Measurements from ENCODE around the gene IL36RN.

IL36RN gene

GRCh38 chr2:113046465-113046864, 12.5 kb upstream of the IL36RN start:
- in situ Hi-C loops (cut with MboI; ENCODE audit: low sequenced_read_pairs), result no loop called here

GRCh38 chr2:113050921-113051895, 7.8 kb upstream of the IL36RN start:
- in situ Hi-C loops (cut with MboI; ENCODE audit: low sequenced_read_pairs), result no loop called here

GRCh38 chr2:113052396-113052917, 6.5 kb upstream of the IL36RN start, which contains the start of gene IL36B:
Gene IL36B (minus strand): TSS chr2:113052867.
- in situ Hi-C loops (cut with MboI; ENCODE audit: low sequenced_read_pairs), result no loop called here

GRCh38 chr2:113053666-113054065, 5.3 kb upstream of the IL36RN start:
- in situ Hi-C loops (cut with MboI; ENCODE audit: low sequenced_read_pairs), result no loop called here

GRCh38 chr2:113054066-113054465, 4.9 kb upstream of the IL36RN start:
- in situ Hi-C loops (cut with MboI; ENCODE audit: low sequenced_read_pairs), result no loop called here

- in situ Hi-C loops (cut with MboI; ENCODE audit: low sequenced_read_pairs), result no loop called here
Observed at GRCh38 chr2:113056521-113056920, 2.5 kb upstream of the IL36RN start.

GRCh38 chr2:113057117-113057516, 1.9 kb upstream of the IL36RN start:
- in situ Hi-C loops (cut with MboI; ENCODE audit: low sequenced_read_pairs), result no loop called here

- in situ Hi-C loops (cut with MboI; ENCODE audit: low sequenced_read_pairs), result no loop called here
Observed at GRCh38 chr2:113058411-113058994, 495 bp upstream of the IL36RN start.

- in situ Hi-C loops (cut with MboI; ENCODE audit: low sequenced_read_pairs), result no loop called here
Observed at GRCh38 chr2:113060396-113060795, 1.4 kb downstream of the IL36RN start.

GRCh38 chr2:113060796-113061195, 1.8 kb downstream of the IL36RN start:
- in situ Hi-C loops (cut with MboI; ENCODE audit: low sequenced_read_pairs), result no loop called here

- in situ Hi-C loops (cut with MboI; ENCODE audit: low sequenced_read_pairs), result no loop called here
Observed at GRCh38 chr2:113061241-113061640, 2.2 kb downstream of the IL36RN start.

GRCh38 chr2:113061896-113062770, 3.1 kb downstream of the IL36RN start:
- in situ Hi-C loops (cut with MboI; ENCODE audit: low sequenced_read_pairs), result no loop called here

- in situ Hi-C loops (cut with MboI; ENCODE audit: low sequenced_read_pairs), result no loop called here
Observed at GRCh38 chr2:113064281-113064680, 5.3 kb downstream of the IL36RN start.

- in situ Hi-C loops (cut with MboI; ENCODE audit: low sequenced_read_pairs), result no loop called here
Observed at GRCh38 chr2:113064898-113065297, 5.9 kb downstream of the IL36RN start.

GRCh38 chr2:113067681-113068080, 8.7 kb downstream of the IL36RN start, which contains the start of gene IL1F10:
Gene IL1F10 (plus strand): TSS chr2:113067970. CDS start chr2:113072739, 4,769 bp downstream.
- in situ Hi-C loops (cut with MboI; ENCODE audit: low sequenced_read_pairs), result no loop called here

GRCh38 chr2:113068249-113068648, 9.3 kb downstream of the IL36RN start:
- in situ Hi-C loops (cut with MboI; ENCODE audit: low sequenced_read_pairs), result no loop called here

- in situ Hi-C loops (cut with MboI; ENCODE audit: low sequenced_read_pairs), result no loop called here
Observed at GRCh38 chr2:113068706-113069485, 9.9 kb downstream of the IL36RN start.

GRCh38 chr2:113069676-113070605, 10.9 kb downstream of the IL36RN start:
- in situ Hi-C loops (cut with MboI; ENCODE audit: low sequenced_read_pairs), result no loop called here

GRCh38 chr2:113070606-113070975, 11.6 kb downstream of the IL36RN start:
- in situ Hi-C loops (cut with MboI; ENCODE audit: low sequenced_read_pairs), result no loop called here
